Measurements from ENCODE around the gene EPB41L5.

GRCh38 chr2:120222186-120223033 is 209.5 kb downstream of the EPB41L5 start:
- TF ChIP-seq CTCF (IDR thresholded peaks at IDR 0.05; ENCODE audit: low read length) = no peak
- TF ChIP-seq EZH2 (IDR thresholded peaks at IDR 0.05; ENCODE audit: borderline replicate concordance, low read length) = no peak
